IMR-90 (cell line): ENCODE measurements around the gene DEAF1. TPM values are rescaled to one million over a fixed set of nuclear protein-coding genes. Genes with fewer than 3 reads are reported as not detected.

ENCODE experiments used
- ATAC-seq: fragments of 200-7000 bp; cut with Tn5 transposase; 2 replicates; pipeline ENCODE4 v1.9.1; 2020; ENCODE audit warnings: low read depth, mild to moderate bottlenecking, moderate library complexity
- BruUV-seq: library from RNA; stranded (reverse); fragments of 400-500 nt; replicated peaks from 2 replicates; lab custom pipeline; 2021; lab: Mats Ljungman, UMichigan
- CTCF ChIA-PET: fragments of 300-600 bp; formaldehyde crosslinking; extraction: SDS; loops from one replicate; lab custom pipeline; 2021; ENCODE audit warnings: antibody characterized with exemption; lab: Yijun Ruan, JAX
- POLR2A ChIA-PET: fragments of 300-600 bp; sonication (Branson Sonifier 250); formaldehyde crosslinking; loops from one replicate; lab custom pipeline; 2022; ENCODE audit warnings: antibody characterized with exemption; ENCODE audit not compliant: unreplicated experiment; lab: Charles Lee
- DNase-seq: peaks from one replicate; pipeline ENCODE4 v3.0.0; 2013
- H2AFZ ChIP-seq: replicated peaks from 2 replicates; pipeline ENCODE3; 2013; ENCODE audit warnings: low read length, mild to moderate bottlenecking; ENCODE audit not compliant: poor library complexity
- H2AK5ac ChIP-seq: 2 replicates; pipeline ENCODE4 v1.6.1; 2013; ENCODE audit warnings: low read depth, low read length, inconsistent platforms
- H2AK9ac ChIP-seq: replicated peaks from 2 replicates; pipeline ENCODE3; 2013; ENCODE audit warnings: mild to moderate bottlenecking, low read depth, low read length, moderate library complexity; ENCODE audit not compliant: poor library complexity
- H2BK120ac ChIP-seq: 2 replicates; pipeline ENCODE4 v1.6.1; 2013; ENCODE audit warnings: low read depth, low read length, inconsistent platforms
- H2BK15ac ChIP-seq: 3 replicates; pipeline ENCODE4 v1.6.1; 2013; ENCODE audit warnings: low read depth, low read length, inconsistent platforms
- H2BK20ac ChIP-seq: 2 replicates; pipeline ENCODE4 v1.6.1; 2013; ENCODE audit warnings: low read depth, mild to moderate bottlenecking, inconsistent platforms, low read length, moderate library complexity
- H2BK5ac ChIP-seq: 2 replicates; pipeline ENCODE4 v1.6.1; 2013; ENCODE audit warnings: mild to moderate bottlenecking, low read depth, low read length, inconsistent platforms; ENCODE audit not compliant: poor library complexity, severe bottlenecking
- H3K14ac ChIP-seq: replicated peaks from 2 replicates; pipeline ENCODE4 v1.6.1; 2013; ENCODE audit warnings: low read depth, low read length, inconsistent platforms
- H3K18ac ChIP-seq: 2 replicates; pipeline ENCODE4 v1.6.1; 2013; ENCODE audit warnings: low read depth, low read length, control low read depth
- H3K23ac ChIP-seq: 2 replicates; pipeline ENCODE4 v1.6.1; 2013; ENCODE audit warnings: low read depth, low read length, inconsistent platforms
- H3K27ac ChIP-seq: 2 replicates; pipeline ENCODE4 v1.5.1; 2013; ENCODE audit warnings: mild to moderate bottlenecking, control low read depth, low read length; ENCODE audit not compliant: insufficient read depth
- H3K27me3 ChIP-seq: 2 replicates; pipeline ENCODE4 v1.6.1; 2013; ENCODE audit warnings: low read length; ENCODE audit not compliant: control insufficient read depth, insufficient read depth
- H3K36me3 ChIP-seq: 2 replicates; pipeline ENCODE4 v1.6.1; 2013; ENCODE audit warnings: low read length, mixed read lengths; ENCODE audit not compliant: control insufficient read depth, insufficient read depth
- H3K4ac ChIP-seq: 2 replicates; pipeline ENCODE4 v1.6.1; 2013; ENCODE audit warnings: low read depth, low read length, inconsistent platforms
- H3K4me1 ChIP-seq: 2 replicates; pipeline ENCODE4 v1.6.1; 2013; ENCODE audit warnings: low read length, mixed read lengths; ENCODE audit not compliant: control insufficient read depth, insufficient read depth
- H3K4me2 ChIP-seq: 2 replicates; pipeline ENCODE4 v1.6.1; 2013; ENCODE audit warnings: low read depth, mild to moderate bottlenecking, control low read depth, low read length, moderate library complexity
- H3K4me3 ChIP-seq: 2 replicates; pipeline ENCODE4 v1.5.1; 2013; ENCODE audit warnings: low read depth, mild to moderate bottlenecking, control low read depth, low read length, moderate library complexity; ENCODE audit not compliant: insufficient read depth
- H3K56ac ChIP-seq: 2 replicates; pipeline ENCODE4 v1.6.1; 2013; ENCODE audit warnings: low read length, inconsistent platforms; ENCODE audit not compliant: insufficient read depth; ENCODE audit errors: extremely low read depth
- H3K79me1 ChIP-seq, 2 experiments: 2 replicates each; pipeline ENCODE4 v1.6.1; 2013; ENCODE audit warnings: low read length in 2 of 2, inconsistent platforms in 1 of 2, low read depth in 1 of 2
- H3K9ac ChIP-seq: 2 replicates; pipeline ENCODE4 v1.6.1; 2013; ENCODE audit warnings: low read depth, low read length, control low read depth
- H3K9me1 ChIP-seq: 2 replicates; pipeline ENCODE4 v1.6.1; 2013; ENCODE audit warnings: low read length, inconsistent platforms; ENCODE audit not compliant: insufficient read depth
- H3K9me3 ChIP-seq: 2 replicates; pipeline ENCODE4 v1.6.1; 2013; ENCODE audit warnings: low read length; ENCODE audit not compliant: control insufficient read depth, insufficient read depth
- H4K20me1 ChIP-seq: 2 replicates; pipeline ENCODE4 v1.6.1; 2013; ENCODE audit warnings: low read length, inconsistent platforms; ENCODE audit not compliant: insufficient read depth
- H4K5ac ChIP-seq: 2 replicates; pipeline ENCODE4 v1.6.1; 2013; ENCODE audit warnings: mild to moderate bottlenecking, low read depth, low read length, control low read depth
- H4K8ac ChIP-seq, 2 experiments: 2 replicates each; pipeline ENCODE4 v1.6.1; 2013; ENCODE audit warnings: low read depth in 2 of 2, low read length in 2 of 2, control low read depth in 1 of 2, inconsistent platforms in 1 of 2
- H4K91ac ChIP-seq: 2 replicates; pipeline ENCODE4 v1.6.1; 2013; ENCODE audit warnings: low read depth, low read length, inconsistent platforms; ENCODE audit not compliant: insufficient read depth
- CEBPB ChIP-seq: IDR thresholded peaks from 2 replicates; pipeline ENCODE4 v1.6.1; 2012; ENCODE audit warnings: low read depth, low read length, improper control_type of control experiment
- CHD1 ChIP-seq: IDR thresholded peaks from 2 replicates; pipeline ENCODE4 v1.6.1; 2012; ENCODE audit warnings: low read depth, low read length, improper control_type of control experiment
- FOS ChIP-seq: fragments of 150-350 bp; IDR thresholded peaks from 2 replicates; pipeline ENCODE4 v1.6.1; 2016; ENCODE audit warnings: low read depth, low read length
- MAZ ChIP-seq: IDR thresholded peaks from 2 replicates; pipeline ENCODE4 v1.6.1; 2012; ENCODE audit warnings: low read depth, mild to moderate bottlenecking, low read length, improper control_type of control experiment, moderate library complexity, borderline replicate concordance
- MXI1 ChIP-seq: IDR thresholded peaks from 2 replicates; pipeline ENCODE4 v1.6.1; 2012; ENCODE audit warnings: low read depth, mild to moderate bottlenecking, low read length, moderate library complexity, borderline replicate concordance
- NFE2L2 ChIP-seq: fragments of 150-350 bp; IDR thresholded peaks from 2 replicates; pipeline ENCODE4 v1.6.1; 2016; ENCODE audit warnings: low read depth, mild to moderate bottlenecking, low read length
- POLR2A ChIP-seq: IDR thresholded peaks from 2 replicates; pipeline ENCODE4 v1.6.1; 2012; ENCODE audit warnings: mild to moderate bottlenecking, low read depth, low read length
- RAD21 ChIP-seq: IDR thresholded peaks from 2 replicates; pipeline ENCODE4 v1.6.1; 2012; ENCODE audit warnings: low read length, improper control_type of control experiment
- RFX5 ChIP-seq: IDR thresholded peaks from 2 replicates; pipeline ENCODE4 v1.8.0; 2012; ENCODE audit warnings: low read depth, mild to moderate bottlenecking, low read length, moderate library complexity
- SMC3 ChIP-seq: fragments of 150-350 bp; IDR thresholded peaks from 2 replicates; pipeline ENCODE4 v1.6.1; 2016; ENCODE audit warnings: low read depth, mild to moderate bottlenecking, antibody characterized with exemption, low read length, moderate library complexity
- WGBS, 2 experiments: methylation state at CpG; one replicate each; pipeline versions ENCODE4 v1.1.5 to v1.1.7; 2013; ENCODE audit warnings: missing lambda C conversion rate in 2 of 2; ENCODE audit not compliant: insufficient read length in 1 of 2; ENCODE audit errors: extremely low coverage in 2 of 2; 5-methylcytosine and 5-hydroxymethylcytosine counted together
- dilution Hi-C: fragments of 300-500 bp; cut with HindIII; formaldehyde crosslinking; loops from one replicate; pipeline ENCODE4 v1.14.3; 2018; ENCODE audit warnings: low sequenced_read_pairs; ENCODE audit not compliant: unreplicated experiment
- in situ Hi-C: fragments of 300-500 bp; cut with MboI; formaldehyde crosslinking; loops from 3 replicates; pipeline ENCODE4 v1.14.3; 2019; ENCODE audit warnings: low sequenced_read_pairs, inconsistent platforms, mixed read lengths
- intact Hi-C: fragments of 100-400 bp; cut with micrococcal nuclease; formaldehyde crosslinking; loops from 2 replicates; pipeline ENCODE4 v1.10.0; 2022
- polyA plus RNA-seq, 3 experiments: library from polyadenylated mRNA; depleted of rRNA; stranded (reverse); fragments of >200 nt; gene quantifications; 2 replicates each; pipeline ENCODE4 v1.2.3, GENCODE V29; 2012; ENCODE audit warnings: low replicate concordance in 1 of 3
- total RNA-seq: library from RNA; depleted of rRNA; stranded (reverse); fragments of >200 nt; gene quantifications from 2 replicates; pipeline ENCODE4 v1.2.3, GENCODE V29; 2012
- TF ChIP-seq, protein P1 (sequence below): conservative IDR thresholded peaks from 2 replicates; pipeline ENCODE4 v1.5.1; 2012; ENCODE audit warnings: mild to moderate bottlenecking, low read depth, low read length, improper control_type of control experiment
- TF ChIP-seq, protein P2 (sequence below): fragments of 150-350 bp; IDR thresholded peaks from 2 replicates; pipeline ENCODE4 v1.6.1; 2017; ENCODE audit warnings: mild to moderate bottlenecking, antibody characterized with exemption, low read length, low read depth

Gene DEAF1
- total and polyA plus RNA-seq, 2 of the 4 experiments (the other 2 are of a cell fraction) = 22.9 to 31.6 TPM

DNA sequence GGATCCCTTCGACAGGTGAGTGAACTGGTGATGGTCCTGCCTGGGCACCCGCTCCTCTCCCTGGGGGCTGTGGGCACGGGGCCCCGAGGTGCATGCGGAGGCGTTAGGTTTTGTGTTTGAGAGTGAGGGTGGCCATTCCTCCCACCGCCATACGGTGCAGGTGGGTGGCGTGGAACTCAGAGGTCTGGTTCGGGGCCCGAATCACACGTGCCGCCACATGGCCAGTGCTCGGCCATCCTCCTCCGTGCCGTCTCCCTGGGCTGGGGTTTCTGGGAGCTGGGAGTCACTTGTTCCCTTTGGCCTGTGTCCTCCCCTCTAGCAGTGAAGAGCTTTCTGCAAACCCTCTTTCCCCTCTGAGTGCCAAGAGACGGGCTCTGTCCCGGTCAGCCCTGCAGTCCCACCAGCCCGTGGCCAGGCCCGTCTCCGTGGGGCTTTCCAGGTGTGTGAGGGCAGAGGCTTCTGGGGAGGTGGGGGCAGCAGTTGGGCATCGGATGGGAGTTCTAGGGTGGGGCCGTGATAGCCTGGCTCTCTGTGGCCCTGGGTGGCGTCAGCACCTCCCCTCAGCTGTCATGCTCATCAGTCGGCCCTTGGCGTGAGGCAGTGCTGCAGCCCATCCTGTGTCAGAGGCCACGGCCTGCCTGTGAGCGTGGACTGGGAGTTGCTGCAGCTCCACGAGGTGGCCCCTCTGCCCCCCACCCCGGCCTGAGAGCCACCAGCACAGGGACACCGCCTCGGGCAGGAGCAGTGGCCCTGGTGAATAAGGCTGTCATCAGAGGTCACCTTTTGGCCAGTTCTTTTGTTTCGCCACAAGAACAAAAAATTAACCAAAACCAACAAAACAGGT, 89.5 kb downstream of the DEAF1 start:
- Histone ChIP-seq H3K4me3 (no peak overlapping the region), H3K23ac (no peak overlapping the region), H3K18ac (no peak overlapping the region), H3K79me1 (peaks cover 4 to 20% of the 10 kb centered on the region in 2 experiments; a peak in 3 of 4 replicates), H2BK20ac (no peak overlapping the region), H3K9ac (no peak overlapping the region), H4K20me1 (peaks cover under 1% of the 10 kb centered on the region; the same call in 1 of the 2 replicates), H3K27ac (no peak overlapping the region), H2BK15ac (no peak overlapping the region), H4K8ac (no peak overlapping the region), H2BK5ac (no peak overlapping the region), H3K4ac (no peak overlapping the region), H3K36me3 (peaks cover 82% of the 10 kb centered on the region), H3K4me1 (no peaks in the 10 kb centered on the region), H3K4me2 (no peak overlapping the region), H2AFZ (no peak overlapping the region), H3K56ac (no peak overlapping the region), H4K5ac (no peak overlapping the region), H3K9me3 (no peaks in the 10 kb centered on the region), H4K91ac (no peak overlapping the region), H3K14ac (no peak overlapping the region), H3K9me1 (no peaks in the 10 kb centered on the region), H3K27me3 (no peaks in the 10 kb centered on the region), H2BK120ac (no peak overlapping the region), H2AK5ac (no peak overlapping the region), H2AK9ac (no peak overlapping the region)
- dilution Hi-C loops = no loop called here
- ATAC-seq (no peak), DNase-seq (no peak)
- no peak for TF ChIP-seq MXI1
- no peak for TF ChIP-seq NFE2L2
- no peak for TF ChIP-seq CHD1
- no peak for TF ChIP-seq CEBPB
- TF ChIP-seq POLR2A = no peak
- no peak for TF ChIP-seq MAZ
- TF ChIP-seq RFX5 = no peak
- no peak for TF ChIP-seq RAD21
- no peak for TF ChIP-seq SMC3
- TF ChIP-seq FOS = no peak
- TF ChIP-seq, protein P1, sequence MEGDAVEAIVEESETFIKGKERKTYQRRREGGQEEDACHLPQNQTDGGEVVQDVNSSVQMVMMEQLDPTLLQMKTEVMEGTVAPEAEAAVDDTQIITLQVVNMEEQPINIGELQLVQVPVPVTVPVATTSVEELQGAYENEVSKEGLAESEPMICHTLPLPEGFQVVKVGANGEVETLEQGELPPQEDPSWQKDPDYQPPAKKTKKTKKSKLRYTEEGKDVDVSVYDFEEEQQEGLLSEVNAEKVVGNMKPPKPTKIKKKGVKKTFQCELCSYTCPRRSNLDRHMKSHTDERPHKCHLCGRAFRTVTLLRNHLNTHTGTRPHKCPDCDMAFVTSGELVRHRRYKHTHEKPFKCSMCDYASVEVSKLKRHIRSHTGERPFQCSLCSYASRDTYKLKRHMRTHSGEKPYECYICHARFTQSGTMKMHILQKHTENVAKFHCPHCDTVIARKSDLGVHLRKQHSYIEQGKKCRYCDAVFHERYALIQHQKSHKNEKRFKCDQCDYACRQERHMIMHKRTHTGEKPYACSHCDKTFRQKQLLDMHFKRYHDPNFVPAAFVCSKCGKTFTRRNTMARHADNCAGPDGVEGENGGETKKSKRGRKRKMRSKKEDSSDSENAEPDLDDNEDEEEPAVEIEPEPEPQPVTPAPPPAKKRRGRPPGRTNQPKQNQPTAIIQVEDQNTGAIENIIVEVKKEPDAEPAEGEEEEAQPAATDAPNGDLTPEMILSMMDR = no peak
- TF ChIP-seq, protein P2, sequence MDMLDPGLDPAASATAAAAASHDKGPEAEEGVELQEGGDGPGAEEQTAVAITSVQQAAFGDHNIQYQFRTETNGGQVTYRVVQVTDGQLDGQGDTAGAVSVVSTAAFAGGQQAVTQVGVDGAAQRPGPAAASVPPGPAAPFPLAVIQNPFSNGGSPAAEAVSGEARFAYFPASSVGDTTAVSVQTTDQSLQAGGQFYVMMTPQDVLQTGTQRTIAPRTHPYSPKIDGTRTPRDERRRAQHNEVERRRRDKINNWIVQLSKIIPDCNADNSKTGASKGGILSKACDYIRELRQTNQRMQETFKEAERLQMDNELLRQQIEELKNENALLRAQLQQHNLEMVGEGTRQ = no peak
- CTCF ChIA-PET = no interaction called here
- no TSS peak for BruUV-seq
- in situ Hi-C loops = no loop called here
- WGBS, 2 experiments = 100% methylated on average over 5 of the region's 33 CpGs; no CpG with 5 or more reads in 1 of the 2 experiments
- POLR2A ChIA-PET = no interaction called here
- intact Hi-C loops = no loop called here
